SIG-M5 treated with dmso at 0.1 percent for 504 hours (cell line): ENCODE results near the gene DPY30.

ENCODE experiments used
- DNase-seq: peaks from one replicate; lab custom pipeline; 2025; ENCODE audit not compliant: unreplicated experiment; lab: John Stamatoyannopoulos, UW

The DPY30 gene

GRCh38 chr2:32010280-32010669 lies 29.3 kb downstream of the DPY30 start:
- DNase-seq: peak; percentile 39

GRCh38 chr2:32009516-32010256 lies 29.9 kb downstream of the DPY30 start:
- no peak for DNase-seq

- DNase-seq: peak; percentile 44
Measured at GRCh38 chr2:32008805-32009515, 30.6 kb downstream of the DPY30 start.

- DNase-seq: no peak
Measured at GRCh38 chr2:32007121-32007391, 32.5 kb downstream of the DPY30 start.

- no peak for DNase-seq
Measured at GRCh38 chr2:32005371-32005976, 34.1 kb downstream of the DPY30 start.

GRCh38 chr2:32003791-32004190 lies 35.8 kb downstream of the DPY30 start:
- no peak for DNase-seq

GRCh38 chr2:32002406-32002805 lies 37.2 kb downstream of the DPY30 start:
- no peak for DNase-seq

- DNase-seq: no peak
Measured at GRCh38 chr2:31999438-31999837, 40.2 kb downstream of the DPY30 start.

- DNase-seq: peak; percentile 59
Measured at GRCh38 chr2:31998731-31999383, 40.7 kb downstream of the DPY30 start.

GRCh38 chr2:31997653-31998052 lies 42.0 kb downstream of the DPY30 start:
- DNase-seq: no peak

- no peak for DNase-seq
Measured at GRCh38 chr2:31996571-31997150, 42.9 kb downstream of the DPY30 start.

- DNase-seq: no peak
Measured at GRCh38 chr2:31992934-31993333, 46.7 kb downstream of the DPY30 start.

- no peak for DNase-seq
Measured at GRCh38 chr2:31992025-31992579, 47.5 kb downstream of the DPY30 start.

GRCh38 chr2:31989946-31990345 lies 49.7 kb downstream of the DPY30 start:
- no peak for DNase-seq

- DNase-seq: no peak
Measured at GRCh38 chr2:31987454-31988220, 52.0 kb downstream of the DPY30 start.

GRCh38 chr2:31986906-31987305 lies 52.7 kb downstream of the DPY30 start:
- no peak for DNase-seq

GRCh38 chr2:31983762-31984467 lies 55.7 kb downstream of the DPY30 start:
- no peak for DNase-seq

GRCh38 chr2:31980674-31981356 lies 58.8 kb downstream of the DPY30 start:
- DNase-seq: peak; percentile 51

GRCh38 chr2:31979956-31980355 lies 59.6 kb downstream of the DPY30 start:
- DNase-seq: no peak
